Nephron (organoid): ENCODE measurements around the gene ANO2.

Experiments
- H3K27ac Mint-ChIP-seq, 3 experiments: 2 replicates each; pipeline ENCODE4 v1.8.0; 2020; ENCODE audit warnings: mixed read lengths in 3 of 3, mild to moderate bottlenecking in 2 of 3, moderate library complexity in 1 of 3
- H3K27me3 Mint-ChIP-seq: 2 replicates; pipeline ENCODE4 v1.8.0; 2021; ENCODE audit warnings: low read depth, mild to moderate bottlenecking, moderate library complexity, mixed read lengths
- H3K36me3 Mint-ChIP-seq: 2 replicates; pipeline ENCODE4 v1.8.0; 2020; ENCODE audit warnings: low read depth, mixed read lengths
- H3K4me1 Mint-ChIP-seq: 2 replicates; pipeline ENCODE4 v1.8.0; 2020; ENCODE audit warnings: mixed read lengths
- H3K4me3 Mint-ChIP-seq, 3 experiments: 2 replicates each; pipeline ENCODE4 v1.8.0; 2020; ENCODE audit warnings: mild to moderate bottlenecking in 3 of 3, mixed read lengths in 3 of 3, moderate library complexity in 2 of 3
- H3K9me3 Mint-ChIP-seq: 2 replicates; pipeline ENCODE4 v1.8.0; 2020; ENCODE audit warnings: mixed read lengths
- TF ChIP-seq, protein P1 (sequence below), 3 experiments: fragments of 200-600 bp; sonication (generic); IDR thresholded peaks; one replicate each; pipeline ENCODE4 v1.5.0; 2021; ENCODE audit warnings: antibody characterized with exemption in 3 of 3; ENCODE audit not compliant: unreplicated experiment in 3 of 3

The ANO2 gene

DNA sequence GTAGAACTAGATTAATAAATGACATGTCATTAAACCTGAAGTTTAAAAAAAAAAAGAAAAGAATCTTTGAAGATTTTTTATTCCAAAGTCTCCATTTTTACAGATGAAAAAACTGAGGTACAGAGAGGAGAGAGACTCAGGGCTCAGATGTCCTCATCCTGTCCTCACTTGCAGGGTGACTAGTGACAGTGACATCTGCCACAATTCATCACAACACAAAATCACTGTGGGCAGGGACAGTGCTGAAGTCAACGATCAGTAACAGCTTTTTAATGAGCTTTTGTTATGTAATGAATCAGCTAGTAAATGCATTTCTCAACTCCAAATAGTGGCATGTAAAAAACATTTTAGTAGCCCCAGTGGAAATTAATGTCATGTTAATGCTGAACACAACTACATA lies 374.6 kb downstream of the ANO2 start:
- peaks cover 35% of the 10 kb centered on the region for H3K4me1 Mint-ChIP-seq
- H3K27ac Mint-ChIP-seq: no peak overlapping the region
- H3K36me3 Mint-ChIP-seq: no peaks in the 10 kb centered on the region
- H3K9me3 Mint-ChIP-seq: no peaks in the 10 kb centered on the region
- H3K4me3 Mint-ChIP-seq: no peak overlapping the region
- TF ChIP-seq, protein P1, sequence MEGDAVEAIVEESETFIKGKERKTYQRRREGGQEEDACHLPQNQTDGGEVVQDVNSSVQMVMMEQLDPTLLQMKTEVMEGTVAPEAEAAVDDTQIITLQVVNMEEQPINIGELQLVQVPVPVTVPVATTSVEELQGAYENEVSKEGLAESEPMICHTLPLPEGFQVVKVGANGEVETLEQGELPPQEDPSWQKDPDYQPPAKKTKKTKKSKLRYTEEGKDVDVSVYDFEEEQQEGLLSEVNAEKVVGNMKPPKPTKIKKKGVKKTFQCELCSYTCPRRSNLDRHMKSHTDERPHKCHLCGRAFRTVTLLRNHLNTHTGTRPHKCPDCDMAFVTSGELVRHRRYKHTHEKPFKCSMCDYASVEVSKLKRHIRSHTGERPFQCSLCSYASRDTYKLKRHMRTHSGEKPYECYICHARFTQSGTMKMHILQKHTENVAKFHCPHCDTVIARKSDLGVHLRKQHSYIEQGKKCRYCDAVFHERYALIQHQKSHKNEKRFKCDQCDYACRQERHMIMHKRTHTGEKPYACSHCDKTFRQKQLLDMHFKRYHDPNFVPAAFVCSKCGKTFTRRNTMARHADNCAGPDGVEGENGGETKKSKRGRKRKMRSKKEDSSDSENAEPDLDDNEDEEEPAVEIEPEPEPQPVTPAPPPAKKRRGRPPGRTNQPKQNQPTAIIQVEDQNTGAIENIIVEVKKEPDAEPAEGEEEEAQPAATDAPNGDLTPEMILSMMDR (IDR thresholded peaks at IDR 0.05; ENCODE audit: unreplicated experiment in 3 of 3): no peak
- H3K27me3 Mint-ChIP-seq: peaks cover 23% of the 10 kb centered on the region

- Mint-ChIP-seq H3K4me3 (no peak overlapping the region), H3K27me3 (peaks cover 34% of the 10 kb centered on the region), H3K27ac (peak overlapping the region in 1 of 3 experiments; percentile 94), H3K4me1 (peaks cover 40% of the 10 kb centered on the region), H3K36me3 (no peaks in the 10 kb centered on the region), H3K9me3 (no peaks in the 10 kb centered on the region)
- TF ChIP-seq, protein P1 (IDR thresholded peaks at IDR 0.05; ENCODE audit: unreplicated experiment in 3 of 3): no peak
Observed at GRCh38 chr12:5568325-5568981, 376.6 kb downstream of the ANO2 start.

DNA sequence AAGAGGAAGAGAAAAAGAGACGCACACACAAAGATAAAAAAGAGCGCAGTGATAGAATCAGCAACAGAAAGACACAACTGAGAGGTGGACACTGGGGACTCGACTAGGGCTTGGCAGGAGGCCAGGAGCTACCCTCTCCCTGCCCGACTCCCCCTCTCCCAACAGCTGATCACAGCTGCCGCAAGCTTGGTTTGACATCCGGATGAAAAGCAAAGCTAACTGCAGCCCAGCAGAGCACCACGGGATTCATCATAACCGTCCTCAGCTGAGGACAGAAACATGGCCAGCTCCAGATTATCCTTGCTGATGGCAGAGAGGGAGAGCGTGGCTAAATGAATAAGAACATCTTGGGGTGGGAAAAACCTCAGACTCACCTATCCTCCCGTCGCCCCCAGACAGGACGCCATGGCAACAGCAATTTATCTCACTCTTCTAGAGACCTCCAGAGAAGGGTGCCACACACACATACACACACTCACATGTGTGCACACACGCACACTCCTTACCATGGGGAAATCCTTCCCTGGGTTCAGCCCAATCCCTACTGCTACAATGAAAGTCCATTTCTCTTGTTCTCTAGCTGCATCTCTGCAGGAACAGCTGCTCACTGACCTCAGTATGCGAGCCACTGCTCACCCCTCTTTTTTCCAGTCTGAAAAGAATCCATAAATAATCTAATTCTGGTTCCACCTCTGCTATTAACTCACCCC lies 377.9 kb downstream of the ANO2 start:
- Mint-ChIP-seq H3K4me3 (peak overlapping the region; percentile 5 to 38 (median 18)), H3K27me3 (peaks cover 35% of the 10 kb centered on the region), H3K27ac (peak overlapping the region; percentile 75 to 94 (median 76)), H3K9me3 (no peaks in the 10 kb centered on the region), H3K4me1 (peaks cover 40% of the 10 kb centered on the region), H3K36me3 (no peaks in the 10 kb centered on the region)
- TF ChIP-seq, protein P1 (IDR thresholded peaks at IDR 0.05; ENCODE audit: unreplicated experiment in 3 of 3): no peak

DNA sequence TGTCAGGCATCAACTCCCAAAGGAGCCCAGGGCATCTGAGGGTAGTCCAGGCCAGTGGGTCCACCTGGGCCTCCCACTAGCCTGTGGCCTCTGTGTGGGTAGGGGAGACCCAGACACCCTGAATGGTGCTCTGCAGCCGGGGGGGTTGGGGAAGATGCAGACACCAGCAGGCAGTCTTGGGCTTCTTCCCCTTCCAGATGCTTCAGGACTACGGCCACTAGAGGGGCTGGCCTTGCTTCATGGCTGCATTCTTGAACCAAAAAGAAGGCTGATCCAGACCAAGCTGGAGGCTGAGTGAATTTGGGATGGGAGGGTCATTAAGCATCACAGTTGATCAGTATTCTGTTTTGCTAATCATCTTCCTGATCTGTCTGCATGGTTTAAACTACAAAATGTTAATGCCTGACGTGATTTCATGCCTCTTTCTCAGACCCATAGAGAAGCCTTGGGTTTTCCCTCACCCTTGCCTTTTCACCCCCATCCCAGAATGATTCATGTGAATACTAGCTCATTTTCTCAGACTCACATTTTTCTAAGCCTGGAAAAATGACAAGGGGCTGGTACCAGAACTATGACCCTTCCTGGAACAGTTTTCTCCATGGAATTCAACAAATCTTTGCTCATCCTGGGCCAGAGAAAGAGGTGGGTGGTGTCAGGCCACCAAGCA lies 379.0 kb downstream of the ANO2 start:
- H3K27ac Mint-ChIP-seq: peak overlapping the region in 2 of 3 experiments; percentile 8 to 76
- H3K4me1 Mint-ChIP-seq: peaks cover 33% of the 10 kb centered on the region
- H3K9me3 Mint-ChIP-seq: no peaks in the 10 kb centered on the region
- peaks cover 26% of the 10 kb centered on the region for H3K27me3 Mint-ChIP-seq
- no peaks in the 10 kb centered on the region for H3K36me3 Mint-ChIP-seq
- TF ChIP-seq, protein P1 (IDR thresholded peaks at IDR 0.05; ENCODE audit: unreplicated experiment in 3 of 3): no peak
- no peak overlapping the region for H3K4me3 Mint-ChIP-seq

- H3K27me3 Mint-ChIP-seq: peaks cover 25% of the 10 kb centered on the region
- H3K9me3 Mint-ChIP-seq: no peaks in the 10 kb centered on the region
- H3K36me3 Mint-ChIP-seq: no peaks in the 10 kb centered on the region
- no peak overlapping the region for H3K4me3 Mint-ChIP-seq
- no peak overlapping the region for H3K27ac Mint-ChIP-seq
- TF ChIP-seq, protein P1 (IDR thresholded peaks at IDR 0.05; ENCODE audit: unreplicated experiment in 3 of 3): no peak
- H3K4me1 Mint-ChIP-seq: peaks cover 37% of the 10 kb centered on the region
Observed at GRCh38 chr12:5562581-5562980, 382.5 kb downstream of the ANO2 start.
